Gastroesophageal sphincter (tissue), 4 donors: ENCODE results near the gene RERGL. TPM values are rescaled to one million over a fixed set of nuclear protein-coding genes. Genes with fewer than 3 reads are reported as not detected.
"Not testable (repeated sequence)": the region's sequence is repeated elsewhere in the genome, so short reads cannot be mapped to it uniquely, and the experiment has no call there.

ENCODE experiments used
- ATAC-seq: fragments of 150-250 bp; one replicate; pipeline ENCODE4 v1.9.1; 2016; ENCODE audit warnings: mild to moderate bottlenecking, moderate library complexity
- H3K27ac ChIP-seq, 4 donors: fragments of 200-600 bp; sonication (generic) in 3 of 4; 1 replicate in 3 of 4; 2 replicates in 1 of 4; pipeline ENCODE4 v1.5.1; 2016 to 2019
- H3K27me3 ChIP-seq: fragments of 200-600 bp; sonication (generic); one replicate; pipeline ENCODE4 v1.5.1; 2019
- H3K36me3 ChIP-seq, 2 donors: fragments of 200-600 bp; sonication (generic); one replicate each; pipeline ENCODE4 v1.5.1; 2019; ENCODE audit warnings: control low read depth in 1 of 2
- H3K4me1 ChIP-seq, 3 donors: fragments of 200-600 bp; sonication (generic); 1 replicate in 2 of 3; 2 replicates in 1 of 3; pipeline ENCODE4 v1.5.1; 2016 to 2019; ENCODE audit warnings: control low read depth in 2 of 3
- H3K4me3 ChIP-seq, 2 donors: fragments of 200-600 bp; sonication (generic); one replicate each; pipeline ENCODE4 v1.5.1; 2019; ENCODE audit warnings: mild to moderate bottlenecking in 1 of 2, moderate library complexity in 1 of 2
- H3K9me3 ChIP-seq, 3 donors: fragments of 200-600 bp; sonication (generic); one replicate each; pipeline ENCODE4 v1.5.1; 2017 to 2019; ENCODE audit warnings: control low read depth in 2 of 3
- CTCF ChIP-seq, 4 experiments: fragments of 200-600 bp in 2 of 4; fragments of 450-650 bp in 2 of 4; sonication (generic) in 1 of 4; IDR thresholded peaks; one replicate each; pipeline ENCODE4 v1.5.1; 2017 to 2019; ENCODE audit warnings: antibody characterized with exemption in 4 of 4, mild to moderate bottlenecking in 2 of 4, moderate library complexity in 2 of 4
- EP300 ChIP-seq: sonication (generic); formaldehyde crosslinking; IDR thresholded peaks from one replicate; pipeline ENCODE4 v1.6.1; 2017; ENCODE audit warnings: antibody characterized with exemption, mild to moderate bottlenecking
- POLR2A ChIP-seq, 2 donors: fragments of 450-650 bp; IDR thresholded peaks; one replicate each; pipeline ENCODE4 v1.6.1; 2017; ENCODE audit warnings: antibody characterized with exemption in 2 of 2, mild to moderate bottlenecking in 2 of 2, moderate library complexity in 1 of 2
- POLR2AphosphoS5 ChIP-seq: sonication (generic); formaldehyde crosslinking; IDR thresholded peaks from one replicate; pipeline ENCODE4 v1.6.1; 2017; ENCODE audit warnings: antibody characterized with exemption
- WGBS, 2 donors: methylation state at CpG; one replicate each; pipeline ENCODE4 v1.1.5; 2018; ENCODE audit warnings: low coverage in 1 of 2; 5-methylcytosine and 5-hydroxymethylcytosine counted together
- total RNA-seq, 4 donors: library from RNA; depleted of rRNA; stranded (reverse); fragments of >200 nt; gene quantifications; one replicate each; pipeline ENCODE4 v1.1.0, GENCODE V29; 2016

Gene RERGL
- total RNA-seq, 4 donors from 2014 or later, result 1.7 to 6.0 (median 3.6) TPM

GRCh38 chr12:18071336-18071735 lies 18.7 kb downstream of the RERGL start:
- Histone ChIP-seq H3K4me1 (no peaks in the 10 kb centered on the region), H3K27ac (no peak overlapping the region), H3K4me3 (no peak overlapping the region), H3K27me3 (no peaks in the 10 kb centered on the region), H3K9me3 (no peaks in the 10 kb centered on the region), H3K36me3 (no peaks in the 10 kb centered on the region)
- ATAC-seq, result no peak
- WGBS, 2 donors, result 80% methylated on average over 4 of the region's 4 CpGs
- TF ChIP-seq POLR2A (IDR thresholded peaks at IDR 0.05) (no peak), EP300 (no peak), CTCF (IDR thresholded peaks at IDR 0.05) (no peak), POLR2AphosphoS5 (no peak)

GRCh38 chr12:18068355-18068754 lies 21.6 kb downstream of the RERGL start:
- no peak for ATAC-seq
- Histone ChIP-seq H3K27me3 (no peaks in the 10 kb centered on the region), H3K4me1 (no peaks in the 10 kb centered on the region), H3K27ac (no peak overlapping the region), H3K4me3 (no peak overlapping the region), H3K36me3 (no peaks in the 10 kb centered on the region), H3K9me3 (no peaks in the 10 kb centered on the region)
- 34 to 37% methylated on average over 3 of the region's 3 CpGs for WGBS, 2 donors
- TF ChIP-seq EP300 (no peak), CTCF (IDR thresholded peaks at IDR 0.05) (no peak), POLR2AphosphoS5 (no peak), POLR2A (IDR thresholded peaks at IDR 0.05) (no peak)

GRCh38 chr12:18066666-18067065 lies 23.3 kb downstream of the RERGL start:
- WGBS, 2 donors, result 59% methylated on average over 4 of the region's 4 CpGs; no CpG with 5 or more reads in 1 of the 2 donors
- Histone ChIP-seq H3K27me3 (no peaks in the 10 kb centered on the region), H3K4me3 (no peak overlapping the region), H3K9me3 (peaks cover 0 to 15% (median 0%) of the 10 kb centered on the region in 3 donors), H3K4me1 (no peaks in the 10 kb centered on the region), H3K27ac (no peak overlapping the region), H3K36me3 (no peaks in the 10 kb centered on the region)
- no peak for TF ChIP-seq POLR2AphosphoS5
- TF ChIP-seq POLR2A (IDR thresholded peaks at IDR 0.05), result no peak
- TF ChIP-seq EP300, result no peak
- TF ChIP-seq CTCF (IDR thresholded peaks at IDR 0.05), result no peak
- no peak for ATAC-seq

DNA sequence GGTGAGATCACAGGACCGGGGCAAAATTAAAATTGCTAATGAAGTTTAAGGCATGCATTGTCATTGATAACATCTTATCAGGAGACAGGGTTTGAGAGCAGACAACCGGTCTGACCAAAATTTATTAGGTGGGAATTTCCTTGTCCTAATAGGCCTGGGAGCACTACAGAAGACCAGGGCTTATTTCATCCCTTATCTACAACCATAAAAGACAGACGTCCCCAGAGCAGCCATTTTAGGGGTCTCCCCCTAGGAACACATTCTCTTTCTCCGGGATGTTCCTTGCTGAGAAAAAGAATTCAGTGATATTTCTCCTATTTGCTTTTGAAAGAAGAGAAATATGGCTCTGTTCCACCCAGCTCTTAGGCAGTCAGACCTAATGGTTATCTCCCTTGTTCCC lies 27.1 kb downstream of the RERGL start:
- not testable (repeated sequence) for H3K27me3 ChIP-seq, H3K27ac ChIP-seq, H3K4me1 ChIP-seq, H3K36me3 ChIP-seq, ATAC-seq, H3K4me3 ChIP-seq
- H3K9me3 ChIP-seq, result peaks cover 0 to 30% (median 0%) of the 10 kb centered on the region in 3 donors
- 88 to 95% methylated on average over 2 to 4 of the region's 4 CpGs for WGBS, 2 donors

- Histone ChIP-seq H3K36me3 (no peaks in the 10 kb centered on the region), H3K9me3 (peaks cover 0 to 30% (median 0%) of the 10 kb centered on the region in 3 donors), H3K27me3 (no peaks in the 10 kb centered on the region), H3K4me1 (no peaks in the 10 kb centered on the region), H3K27ac (no peak overlapping the region), H3K4me3 (no peak overlapping the region)
- no CpG with 5 or more reads among the region's 1 CpG for WGBS, 2 donors
- no peak for ATAC-seq
- TF ChIP-seq EP300 (no peak), POLR2AphosphoS5 (no peak), POLR2A (IDR thresholded peaks at IDR 0.05) (no peak), CTCF (IDR thresholded peaks at IDR 0.05) (no peak)
Measured at GRCh38 chr12:18057051-18057450, 32.9 kb downstream of the RERGL start.
